ENCODE data around the gene CTSD.

- TF ChIP-seq POLR2A (IDR thresholded peaks at IDR 0.05; ENCODE audit: low read length) (no peak), GATA1 (IDR thresholded peaks at IDR 0.05; ENCODE audit: low read depth, low read length) (no peak)
Observed at GRCh38 chr11:1736447-1736992, 27.2 kb downstream of the CTSD start.
